Panc1 (cell line): ENCODE measurements around the gene SMG1.

Source experiments
- CTCF ChIP-seq: fragments of 450-650 bp; IDR thresholded peaks from 2 replicates; pipeline ENCODE4 v1.5.1; 2017; ENCODE audit warnings: mild to moderate bottlenecking
- POLR2AphosphoS5 ChIP-seq: IDR thresholded peaks from 2 replicates; pipeline ENCODE4 v1.6.1; 2012; ENCODE audit warnings: mild to moderate bottlenecking, low read depth, low read length, moderate library complexity
- TCF7L2 ChIP-seq: IDR thresholded peaks from 2 replicates; pipeline ENCODE4 v1.6.1; 2011; ENCODE audit warnings: mild to moderate bottlenecking, low read depth, low read length, inconsistent platforms

- no peak for TF ChIP-seq CTCF
- TF ChIP-seq POLR2AphosphoS5 = no peak
- no peak for TF ChIP-seq TCF7L2
These were observed 125.4 kb downstream of the SMG1 start for GRCh38 chr16:18800775-18801144.
